ENCODE data around the gene ARMH2.
"Not testable (repeated sequence)": the region's sequence is repeated elsewhere in the genome, so short reads cannot be mapped to it uniquely, and the experiment has no call there.

Gene ARMH2

GRCh38 chr6:24809728-24810127 is 11.0 kb upstream of the ARMH2 start:
- no peak for DNase-seq

GRCh38 chr6:24807584-24807983 is 8.9 kb upstream of the ARMH2 start:
- DNase-seq, result no peak

- DNase-seq, result no peak
Observed at GRCh38 chr6:24802271-24803059, 3.7 kb upstream of the ARMH2 start.

- no peak for DNase-seq
Observed at GRCh38 chr6:24799541-24799915, 811 bp upstream of the ARMH2 start.

- DNase-seq, result no peak
Observed at GRCh38 chr6:24797596-24798216, 1.0 kb downstream of the ARMH2 start.

- no peak for DNase-seq
Observed at GRCh38 chr6:24796616-24797290, 2.0 kb downstream of the ARMH2 start.

- DNase-seq, result no peak
Observed at GRCh38 chr6:24795106-24795505, 3.6 kb downstream of the ARMH2 start.

- DNase-seq, result no peak
Observed at GRCh38 chr6:24788031-24788665, 10.6 kb downstream of the ARMH2 start.

- no peak for DNase-seq
Observed at GRCh38 chr6:24780206-24780605, 18.5 kb downstream of the ARMH2 start.

GRCh38 chr6:24779416-24780016 is 19.2 kb downstream of the ARMH2 start:
- peak; percentile 5 for DNase-seq

GRCh38 chr6:24778878-24779277 is 19.8 kb downstream of the ARMH2 start:
- DNase-seq, result no peak

- no peak for DNase-seq
Observed at GRCh38 chr6:24778121-24778520, 20.6 kb downstream of the ARMH2 start.

- DNase-seq, result no peak
Observed at GRCh38 chr6:24777227-24777626, 21.5 kb downstream of the ARMH2 start.

- DNase-seq, result no peak
Observed at GRCh38 chr6:24775520-24776058, 23.1 kb downstream of the ARMH2 start.

GRCh38 chr6:24774696-24775519 is 23.8 kb downstream of the ARMH2 start, which contains the start of gene GMNN:
TSS of gene GMNN (plus strand) at chr6:24774937. CDS start at chr6:24777247, 2,310 bp downstream.
- DNase-seq, result peak; percentile 99

- DNase-seq, result no peak
Observed at GRCh38 chr6:24768361-24768760, 30.4 kb downstream of the ARMH2 start.

GRCh38 chr6:24766680-24767462 is 31.8 kb downstream of the ARMH2 start:
- DNase-seq, result peak; percentile 16

GRCh38 chr6:24765968-24766367 is 32.7 kb downstream of the ARMH2 start:
- not testable (repeated sequence) for DNase-seq

GRCh38 chr6:24764833-24765828 is 33.6 kb downstream of the ARMH2 start:
- not testable (repeated sequence) for DNase-seq

GRCh38 chr6:24763578-24763977 is 35.1 kb downstream of the ARMH2 start:
- DNase-seq, result peak; percentile 7

Data from NCI-H146 (cell line).